Lower leg skin (tissue), 3 donors: ENCODE results near the gene OR7C2.

Experiments used
- CTCF ChIP-seq, 3 donors: fragments of 450-650 bp; IDR thresholded peaks; one replicate each; pipeline ENCODE4 v1.5.1; 2016; ENCODE audit warnings: antibody characterized with exemption in 3 of 3, mild to moderate bottlenecking in 3 of 3, moderate library complexity in 2 of 3
- POLR2A ChIP-seq, 2 donors: fragments of 450-650 bp; IDR thresholded peaks; one replicate each; pipeline ENCODE4 v1.6.1; 2016 to 2017; ENCODE audit warnings: antibody characterized with exemption in 2 of 2, mild to moderate bottlenecking in 1 of 2, moderate library complexity in 1 of 2

- TF ChIP-seq CTCF (IDR thresholded peaks at IDR 0.05): no peak
- TF ChIP-seq POLR2A (IDR thresholded peaks at IDR 0.05): no peak
These were observed 37.0 kb downstream of the OR7C2 start for GRCh38 chr19:14978161-14978776.
